GM18861 (cell line): Measurements from ENCODE around the gene IDH3A.

Experiments used
- ATAC-seq: cut with Tn5 transposase; IDR thresholded peaks from one replicate; pipeline ENCODE4 v1.9.1; 2021; ENCODE audit not compliant: unreplicated experiment

Gene IDH3A

GRCh38 chr15:78216276-78217104, 67.3 kb downstream of the IDH3A start:
- no peak for ATAC-seq

- no peak for ATAC-seq
Measured at GRCh38 chr15:78220713-78221112, 71.6 kb downstream of the IDH3A start.
